Measurements from ENCODE around the gene RPL21. TPM values are rescaled to one million over a fixed set of nuclear protein-coding genes. Genes with fewer than 3 reads are reported as not detected.

Gene RPL21
- total and polyA plus RNA-seq, 12 donors: 400 to 1,800 (median 793) TPM

GRCh38 chr13:27304611-27305010 is 53.3 kb downstream of the RPL21 start:
- Histone ChIP-seq H3K4me1 (replicated peaks in 1 of 2) (no peaks in the 10 kb centered on the region), H3K4me3 (no peak overlapping the region), H3K27ac (no peak overlapping the region), H3K9me3 (replicated peaks in 1 of 3) (no peaks in the 10 kb centered on the region), H3K27me3 (no peaks in the 10 kb centered on the region), H3K36me3 (replicated peaks in 1 of 2) (no peaks in the 10 kb centered on the region)
- WGBS, 4 donors: 82 to 97% (median 90%) methylated on average over 2 of the region's 2 CpGs
- no peak for DNase-seq
- intact Hi-C loops (cut with DNase I): no loop called here
- TF ChIP-seq POLR2A (IDR thresholded peaks at IDR 0.05): no peak
- TF ChIP-seq, protein P1, sequence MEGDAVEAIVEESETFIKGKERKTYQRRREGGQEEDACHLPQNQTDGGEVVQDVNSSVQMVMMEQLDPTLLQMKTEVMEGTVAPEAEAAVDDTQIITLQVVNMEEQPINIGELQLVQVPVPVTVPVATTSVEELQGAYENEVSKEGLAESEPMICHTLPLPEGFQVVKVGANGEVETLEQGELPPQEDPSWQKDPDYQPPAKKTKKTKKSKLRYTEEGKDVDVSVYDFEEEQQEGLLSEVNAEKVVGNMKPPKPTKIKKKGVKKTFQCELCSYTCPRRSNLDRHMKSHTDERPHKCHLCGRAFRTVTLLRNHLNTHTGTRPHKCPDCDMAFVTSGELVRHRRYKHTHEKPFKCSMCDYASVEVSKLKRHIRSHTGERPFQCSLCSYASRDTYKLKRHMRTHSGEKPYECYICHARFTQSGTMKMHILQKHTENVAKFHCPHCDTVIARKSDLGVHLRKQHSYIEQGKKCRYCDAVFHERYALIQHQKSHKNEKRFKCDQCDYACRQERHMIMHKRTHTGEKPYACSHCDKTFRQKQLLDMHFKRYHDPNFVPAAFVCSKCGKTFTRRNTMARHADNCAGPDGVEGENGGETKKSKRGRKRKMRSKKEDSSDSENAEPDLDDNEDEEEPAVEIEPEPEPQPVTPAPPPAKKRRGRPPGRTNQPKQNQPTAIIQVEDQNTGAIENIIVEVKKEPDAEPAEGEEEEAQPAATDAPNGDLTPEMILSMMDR (IDR thresholded peaks at IDR 0.05): no peak

Small RNA genes within 50 kb of the gene (small RNA-seq; reads per million reads assigned to genes)
- gene SNORA27 (0 reads per million in 2 donors), gene SNORD102 (0 reads per million in 2 donors)

Other genes starting within 250 kb of the RPL21 start
- gene USP12, start 79.7 kb upstream of the RPL21 start, total RNA-seq: 10 to 100 TPM in 7 of 9 donors, 1 to 10 TPM in 2; 4.6 to 20.0 (median 13.6) TPM
- gene USP12, start 79.7 kb upstream of the RPL21 start, polyA plus RNA-seq: 10 to 100 TPM in 1 of 3 donors, 1 to 10 TPM in 2; 5.1 to 20.3 (median 7.5) TPM
- 10 to 100 TPM in 4 of 9 donors, 1 to 10 TPM in 5; 3.4 to 28.4 (median 6.8) TPM for gene RASL11A, start 19.3 kb downstream of the RPL21 start, total RNA-seq
- 10 to 100 TPM in 1 of 3 donors, 1 to 10 TPM in 2; 8.9 to 10.3 (median 9.6) TPM for gene RASL11A, start 19.3 kb downstream of the RPL21 start, polyA plus RNA-seq
- gene GTF3A, start 173.1 kb downstream of the RPL21 start, total RNA-seq: 100 to 1,000 TPM in 3 of 9 donors, 10 to 100 TPM in 6; 55.2 to 265 (median 77.0) TPM
- gene GTF3A, start 173.1 kb downstream of the RPL21 start, polyA plus RNA-seq: 100 to 1,000 TPM; 153 to 239 (median 168) TPM
- 100 to 1,000 TPM in 2 of 9 donors, 10 to 100 TPM in 7; 51.9 to 123 (median 78.5) TPM for gene MTIF3, start 199.0 kb downstream of the RPL21 start, total RNA-seq
- gene MTIF3, start 199.0 kb downstream of the RPL21 start, polyA plus RNA-seq: 100 to 1,000 TPM in 2 of 3 donors, 10 to 100 TPM in 1; 89.6 to 181 (median 147) TPM